IMR-90 (cell line): ENCODE results near the gene TCF7L1. TPM values are rescaled to one million over a fixed set of nuclear protein-coding genes. Genes with fewer than 3 reads are reported as not detected.

Experiments used
- ATAC-seq: fragments of 200-7000 bp; cut with Tn5 transposase; 2 replicates; pipeline ENCODE4 v1.9.1; 2020; ENCODE audit warnings: low read depth, mild to moderate bottlenecking, moderate library complexity
- BruUV-seq: library from RNA; stranded (reverse); fragments of 400-500 nt; replicated peaks from 2 replicates; lab custom pipeline; 2021; lab: Mats Ljungman, UMichigan
- CTCF ChIA-PET: fragments of 300-600 bp; formaldehyde crosslinking; extraction: SDS; loops from one replicate; lab custom pipeline; 2021; ENCODE audit warnings: antibody characterized with exemption; lab: Yijun Ruan, JAX
- POLR2A ChIA-PET: fragments of 300-600 bp; sonication (Branson Sonifier 250); formaldehyde crosslinking; loops from one replicate; lab custom pipeline; 2022; ENCODE audit warnings: antibody characterized with exemption; ENCODE audit not compliant: unreplicated experiment; lab: Charles Lee
- DNase-seq: peaks from one replicate; pipeline ENCODE4 v3.0.0; 2013
- H2AFZ ChIP-seq: replicated peaks from 2 replicates; pipeline ENCODE3; 2013; ENCODE audit warnings: low read length, mild to moderate bottlenecking; ENCODE audit not compliant: poor library complexity
- H2AK5ac ChIP-seq: 2 replicates; pipeline ENCODE4 v1.6.1; 2013; ENCODE audit warnings: low read depth, low read length, inconsistent platforms
- H2AK9ac ChIP-seq: replicated peaks from 2 replicates; pipeline ENCODE3; 2013; ENCODE audit warnings: mild to moderate bottlenecking, low read depth, low read length, moderate library complexity; ENCODE audit not compliant: poor library complexity
- H2BK120ac ChIP-seq: 2 replicates; pipeline ENCODE4 v1.6.1; 2013; ENCODE audit warnings: low read depth, low read length, inconsistent platforms
- H2BK15ac ChIP-seq: 3 replicates; pipeline ENCODE4 v1.6.1; 2013; ENCODE audit warnings: low read depth, low read length, inconsistent platforms
- H2BK20ac ChIP-seq: 2 replicates; pipeline ENCODE4 v1.6.1; 2013; ENCODE audit warnings: low read depth, mild to moderate bottlenecking, inconsistent platforms, low read length, moderate library complexity
- H2BK5ac ChIP-seq: 2 replicates; pipeline ENCODE4 v1.6.1; 2013; ENCODE audit warnings: mild to moderate bottlenecking, low read depth, low read length, inconsistent platforms; ENCODE audit not compliant: poor library complexity, severe bottlenecking
- H3K14ac ChIP-seq: replicated peaks from 2 replicates; pipeline ENCODE4 v1.6.1; 2013; ENCODE audit warnings: low read depth, low read length, inconsistent platforms
- H3K18ac ChIP-seq: 2 replicates; pipeline ENCODE4 v1.6.1; 2013; ENCODE audit warnings: low read depth, low read length, control low read depth
- H3K23ac ChIP-seq: 2 replicates; pipeline ENCODE4 v1.6.1; 2013; ENCODE audit warnings: low read depth, low read length, inconsistent platforms
- H3K27ac ChIP-seq: 2 replicates; pipeline ENCODE4 v1.5.1; 2013; ENCODE audit warnings: mild to moderate bottlenecking, control low read depth, low read length; ENCODE audit not compliant: insufficient read depth
- H3K27me3 ChIP-seq: 2 replicates; pipeline ENCODE4 v1.6.1; 2013; ENCODE audit warnings: low read length; ENCODE audit not compliant: control insufficient read depth, insufficient read depth
- H3K36me3 ChIP-seq: 2 replicates; pipeline ENCODE4 v1.6.1; 2013; ENCODE audit warnings: low read length, mixed read lengths; ENCODE audit not compliant: control insufficient read depth, insufficient read depth
- H3K4ac ChIP-seq: 2 replicates; pipeline ENCODE4 v1.6.1; 2013; ENCODE audit warnings: low read depth, low read length, inconsistent platforms
- H3K4me1 ChIP-seq: 2 replicates; pipeline ENCODE4 v1.6.1; 2013; ENCODE audit warnings: low read length, mixed read lengths; ENCODE audit not compliant: control insufficient read depth, insufficient read depth
- H3K4me2 ChIP-seq: 2 replicates; pipeline ENCODE4 v1.6.1; 2013; ENCODE audit warnings: low read depth, mild to moderate bottlenecking, control low read depth, low read length, moderate library complexity
- H3K4me3 ChIP-seq: 2 replicates; pipeline ENCODE4 v1.5.1; 2013; ENCODE audit warnings: low read depth, mild to moderate bottlenecking, control low read depth, low read length, moderate library complexity; ENCODE audit not compliant: insufficient read depth
- H3K56ac ChIP-seq: 2 replicates; pipeline ENCODE4 v1.6.1; 2013; ENCODE audit warnings: low read length, inconsistent platforms; ENCODE audit not compliant: insufficient read depth; ENCODE audit errors: extremely low read depth
- H3K79me1 ChIP-seq, 2 experiments: 2 replicates each; pipeline ENCODE4 v1.6.1; 2013; ENCODE audit warnings: low read length in 2 of 2, inconsistent platforms in 1 of 2, low read depth in 1 of 2
- H3K9ac ChIP-seq: 2 replicates; pipeline ENCODE4 v1.6.1; 2013; ENCODE audit warnings: low read depth, low read length, control low read depth
- H3K9me1 ChIP-seq: 2 replicates; pipeline ENCODE4 v1.6.1; 2013; ENCODE audit warnings: low read length, inconsistent platforms; ENCODE audit not compliant: insufficient read depth
- H3K9me3 ChIP-seq: 2 replicates; pipeline ENCODE4 v1.6.1; 2013; ENCODE audit warnings: low read length; ENCODE audit not compliant: control insufficient read depth, insufficient read depth
- H4K20me1 ChIP-seq: 2 replicates; pipeline ENCODE4 v1.6.1; 2013; ENCODE audit warnings: low read length, inconsistent platforms; ENCODE audit not compliant: insufficient read depth
- H4K5ac ChIP-seq: 2 replicates; pipeline ENCODE4 v1.6.1; 2013; ENCODE audit warnings: mild to moderate bottlenecking, low read depth, low read length, control low read depth
- H4K8ac ChIP-seq, 2 experiments: 2 replicates each; pipeline ENCODE4 v1.6.1; 2013; ENCODE audit warnings: low read depth in 2 of 2, low read length in 2 of 2, control low read depth in 1 of 2, inconsistent platforms in 1 of 2
- H4K91ac ChIP-seq: 2 replicates; pipeline ENCODE4 v1.6.1; 2013; ENCODE audit warnings: low read depth, low read length, inconsistent platforms; ENCODE audit not compliant: insufficient read depth
- ELK1 ChIP-seq: fragments of 150-350 bp; IDR thresholded peaks from 2 replicates; pipeline ENCODE4 v1.6.1; 2016; ENCODE audit warnings: low read depth, mild to moderate bottlenecking, low read length, moderate library complexity, borderline replicate concordance
- RCOR1 ChIP-seq: IDR thresholded peaks from 2 replicates; pipeline ENCODE4 v1.6.1; 2012; ENCODE audit warnings: mild to moderate bottlenecking, low read length, improper control_type of control experiment; ENCODE audit not compliant: insufficient replicate concordance
- RFX5 ChIP-seq: IDR thresholded peaks from 2 replicates; pipeline ENCODE4 v1.8.0; 2012; ENCODE audit warnings: low read depth, mild to moderate bottlenecking, low read length, moderate library complexity
- USF2 ChIP-seq: fragments of 150-350 bp; IDR thresholded peaks from 2 replicates; pipeline ENCODE4 v1.6.1; 2017; ENCODE audit warnings: mild to moderate bottlenecking, antibody characterized with exemption, low read length, low read depth
- WGBS, 2 experiments: methylation state at CpG; one replicate each; pipeline versions ENCODE4 v1.1.5 to v1.1.7; 2013; ENCODE audit warnings: missing lambda C conversion rate in 2 of 2; ENCODE audit not compliant: insufficient read length in 1 of 2; ENCODE audit errors: extremely low coverage in 2 of 2; 5-methylcytosine and 5-hydroxymethylcytosine counted together
- dilution Hi-C: fragments of 300-500 bp; cut with HindIII; formaldehyde crosslinking; loops from one replicate; pipeline ENCODE4 v1.14.3; 2018; ENCODE audit warnings: low sequenced_read_pairs; ENCODE audit not compliant: unreplicated experiment
- in situ Hi-C: fragments of 300-500 bp; cut with MboI; formaldehyde crosslinking; loops from 3 replicates; pipeline ENCODE4 v1.14.3; 2019; ENCODE audit warnings: low sequenced_read_pairs, inconsistent platforms, mixed read lengths
- intact Hi-C: fragments of 100-400 bp; cut with micrococcal nuclease; formaldehyde crosslinking; loops from 2 replicates; pipeline ENCODE4 v1.10.0; 2022
- polyA plus RNA-seq, 3 experiments: library from polyadenylated mRNA; depleted of rRNA; stranded (reverse); fragments of >200 nt; gene quantifications; 2 replicates each; pipeline ENCODE4 v1.2.3, GENCODE V29; 2012; ENCODE audit warnings: low replicate concordance in 1 of 3
- total RNA-seq: library from RNA; depleted of rRNA; stranded (reverse); fragments of >200 nt; gene quantifications from 2 replicates; pipeline ENCODE4 v1.2.3, GENCODE V29; 2012

The TCF7L1 gene
- total and polyA plus RNA-seq, 2 of the 4 experiments (the other 2 are of a cell fraction): 0.72 to 11.1 TPM

- TF ChIP-seq RFX5: no peak
These were observed 47.3 kb downstream of the TCF7L1 start (continued) for GRCh38 chr2:85180322-85181133.

GRCh38 chr2:85181134-85181631 is 48.0 kb downstream of the TCF7L1 start:
- H2AFZ ChIP-seq: no peak overlapping the region
- dilution Hi-C loops: no loop called here
- H3K18ac ChIP-seq: no peak overlapping the region
- H2AK9ac ChIP-seq: no peak overlapping the region
- CTCF ChIA-PET: no interaction called here
- no peak overlapping the region for H2BK15ac ChIP-seq
- 0 out of 2 replicates have a peak, but pooled peaks cover 2% of the 10 kb centered on the region for H3K9me3 ChIP-seq
- H3K79me1 ChIP-seq: peaks cover 55 to 92% of the 10 kb centered on the region in 2 experiments
- H3K4me1 ChIP-seq: peaks cover 16% of the 10 kb centered on the region
- no peak overlapping the region for H2AK5ac ChIP-seq
- no peak overlapping the region for H3K4me3 ChIP-seq
- H3K9ac ChIP-seq: no peak overlapping the region
- no peak overlapping the region for H4K91ac ChIP-seq
- H2BK20ac ChIP-seq: no peak overlapping the region
- H3K27ac ChIP-seq: no peak overlapping the region
- no peaks in the 10 kb centered on the region for H3K36me3 ChIP-seq
- intact Hi-C loops: no loop called here
- no TSS peak for BruUV-seq
- no peak overlapping the region for H3K56ac ChIP-seq
- H3K23ac ChIP-seq: no peak overlapping the region
- DNase-seq (no peak), ATAC-seq (no peak)
- H3K4ac ChIP-seq: no peak overlapping the region
- in situ Hi-C loops: no loop called here
- 100% methylated on average over 1 of the region's 5 CpGs; no CpG with 5 or more reads in 1 of the 2 experiments for WGBS, 2 experiments
- H4K20me1 ChIP-seq: peaks cover 89% of the 10 kb centered on the region
- no peak overlapping the region for H4K8ac ChIP-seq
- H4K5ac ChIP-seq: no peak overlapping the region
- H2BK5ac ChIP-seq: no peak overlapping the region
- TF ChIP-seq USF2 (no peak), ELK1 (no peak), RCOR1 (no peak)
- H3K9me1 ChIP-seq: peaks cover 39% of the 10 kb centered on the region
- H2BK120ac ChIP-seq: no peak overlapping the region
- no peak overlapping the region for H3K4me2 ChIP-seq
- POLR2A ChIA-PET: no interaction called here
- H3K14ac ChIP-seq: no peak overlapping the region
- no peaks in the 10 kb centered on the region for H3K27me3 ChIP-seq
